Measurements from ENCODE around the gene FRMD4A.

DNA sequence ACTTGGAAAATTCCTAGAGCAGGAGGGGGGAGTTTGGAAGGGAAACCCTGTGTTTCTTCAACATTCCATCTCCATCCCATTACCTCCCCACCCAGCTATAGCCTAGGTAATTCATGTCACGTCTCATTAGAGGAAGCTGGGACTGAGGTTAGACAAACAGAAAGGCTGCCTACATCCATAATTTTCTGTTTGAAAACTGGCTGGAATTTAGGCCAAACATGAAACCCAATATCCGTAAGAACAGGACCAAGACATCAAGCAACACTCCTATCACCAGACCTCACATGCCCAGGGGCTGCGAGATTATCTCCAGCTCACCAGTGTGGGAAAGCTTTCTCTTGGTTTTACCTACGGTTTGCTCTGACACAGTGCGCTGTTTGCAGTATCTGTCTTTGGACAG lies 316.3 kb downstream of the FRMD4A start:
- TF ChIP-seq SP1 (IDR thresholded peaks at IDR 0.05) (no peak), FOXK2 (IDR thresholded peaks at IDR 0.05) (no peak), LEF1 (IDR thresholded peaks at IDR 0.05; ENCODE audit: borderline replicate concordance) (no peak)
